Measurements from ENCODE around the gene ACSL6.

The ACSL6 gene

GRCh38 chr5:132023258-132024116 lies 12.0 kb upstream of the ACSL6 start:
- TF ChIP-seq, protein P1, sequence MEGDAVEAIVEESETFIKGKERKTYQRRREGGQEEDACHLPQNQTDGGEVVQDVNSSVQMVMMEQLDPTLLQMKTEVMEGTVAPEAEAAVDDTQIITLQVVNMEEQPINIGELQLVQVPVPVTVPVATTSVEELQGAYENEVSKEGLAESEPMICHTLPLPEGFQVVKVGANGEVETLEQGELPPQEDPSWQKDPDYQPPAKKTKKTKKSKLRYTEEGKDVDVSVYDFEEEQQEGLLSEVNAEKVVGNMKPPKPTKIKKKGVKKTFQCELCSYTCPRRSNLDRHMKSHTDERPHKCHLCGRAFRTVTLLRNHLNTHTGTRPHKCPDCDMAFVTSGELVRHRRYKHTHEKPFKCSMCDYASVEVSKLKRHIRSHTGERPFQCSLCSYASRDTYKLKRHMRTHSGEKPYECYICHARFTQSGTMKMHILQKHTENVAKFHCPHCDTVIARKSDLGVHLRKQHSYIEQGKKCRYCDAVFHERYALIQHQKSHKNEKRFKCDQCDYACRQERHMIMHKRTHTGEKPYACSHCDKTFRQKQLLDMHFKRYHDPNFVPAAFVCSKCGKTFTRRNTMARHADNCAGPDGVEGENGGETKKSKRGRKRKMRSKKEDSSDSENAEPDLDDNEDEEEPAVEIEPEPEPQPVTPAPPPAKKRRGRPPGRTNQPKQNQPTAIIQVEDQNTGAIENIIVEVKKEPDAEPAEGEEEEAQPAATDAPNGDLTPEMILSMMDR (IDR thresholded peaks at IDR 0.05; ENCODE audit: low read depth, low read length): no peak
- H3K4me3 ChIP-seq (ENCODE audit: low read depth, low read length): no peak overlapping the region
- in situ Hi-C loops (cut with HindIII; ENCODE audit: low sequenced_read_pairs): no loop called here
- DNase-seq (ENCODE audit: low read depth, low spot score): no peak

DNA sequence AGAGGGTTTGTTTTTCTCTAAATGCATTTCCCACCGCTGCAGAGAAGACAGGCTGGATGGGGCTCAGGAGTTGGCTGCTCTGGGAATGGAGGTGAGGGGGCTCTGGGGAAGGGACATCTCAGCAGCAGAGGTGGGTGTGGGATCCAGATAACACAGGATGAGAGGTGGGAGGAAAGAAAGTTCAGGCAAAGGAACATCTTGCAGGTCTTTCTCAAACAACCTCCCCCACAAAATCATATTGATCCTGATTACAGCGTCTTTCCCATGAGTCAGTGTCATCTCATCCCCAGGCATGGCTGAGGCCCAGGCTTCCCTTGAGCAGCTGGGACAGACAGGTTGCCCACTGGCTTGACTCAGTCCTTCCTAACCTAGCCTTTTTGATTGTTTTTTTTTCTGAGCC lies 11.3 kb upstream of the ACSL6 start:
- no peak for DNase-seq (ENCODE audit: low read depth, low spot score)
- TF ChIP-seq, protein P1 (IDR thresholded peaks at IDR 0.05; ENCODE audit: low read depth, low read length): no peak
- no peak overlapping the region for H3K4me3 ChIP-seq (ENCODE audit: low read depth, low read length)
- in situ Hi-C loops (cut with HindIII; ENCODE audit: low sequenced_read_pairs): no loop called here

- no peak for DNase-seq (ENCODE audit: low read depth, low spot score)
- in situ Hi-C loops (cut with HindIII; ENCODE audit: low sequenced_read_pairs): no loop called here
- no peak overlapping the region for H3K4me3 ChIP-seq (ENCODE audit: low read depth, low read length)
- TF ChIP-seq, protein P1 (IDR thresholded peaks at IDR 0.05; ENCODE audit: low read depth, low read length): no peak
These were observed 10.2 kb upstream of the ACSL6 start for GRCh38 chr5:132021654-132022053.

- in situ Hi-C loops (cut with HindIII; ENCODE audit: low sequenced_read_pairs): no loop called here
- no peak overlapping the region for H3K4me3 ChIP-seq (ENCODE audit: low read depth, low read length)
- no peak for DNase-seq (ENCODE audit: low read depth, low spot score)
- TF ChIP-seq, protein P1 (IDR thresholded peaks at IDR 0.05; ENCODE audit: low read depth, low read length): no peak
These were observed 9.3 kb upstream of the ACSL6 start for GRCh38 chr5:132020568-132021339.

DNA sequence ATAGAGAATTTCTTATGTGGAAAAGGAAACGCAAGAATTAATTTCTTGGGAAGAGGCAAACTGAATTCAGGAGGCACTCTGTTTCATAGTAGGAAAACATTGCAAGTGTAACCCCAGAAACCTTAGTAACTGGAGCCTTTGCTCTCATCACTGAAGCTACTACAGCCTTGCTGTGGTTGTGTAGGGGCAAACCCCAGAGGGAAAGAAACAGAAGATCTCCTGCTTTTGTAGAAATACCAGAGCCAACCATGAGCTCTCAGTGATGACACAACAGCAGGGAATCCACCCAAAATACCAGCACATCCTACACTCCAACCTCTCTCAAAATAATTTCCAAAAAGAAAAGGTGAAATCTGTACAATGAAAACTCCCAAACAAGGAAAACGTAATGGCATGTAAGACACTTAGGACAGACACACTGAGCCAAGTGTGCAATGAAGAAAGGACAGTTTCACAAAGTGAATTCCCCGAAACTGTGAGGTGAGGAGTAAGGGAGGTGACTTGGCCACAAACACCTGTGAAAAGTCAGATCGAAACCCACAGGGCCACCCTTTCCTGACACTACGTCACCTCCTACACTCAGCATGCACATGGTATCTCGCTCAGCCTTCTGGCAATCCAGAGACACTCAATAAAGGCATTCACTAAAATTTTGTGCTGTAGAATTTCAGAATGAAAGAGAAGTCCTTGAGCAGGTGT lies 8.5 kb upstream of the ACSL6 start:
- DNase-seq (ENCODE audit: low read depth, low spot score): no peak
- no peak overlapping the region for H3K4me3 ChIP-seq (ENCODE audit: low read depth, low read length)
- in situ Hi-C loops (cut with HindIII; ENCODE audit: low sequenced_read_pairs): no loop called here
- TF ChIP-seq, protein P1 (IDR thresholded peaks at IDR 0.05; ENCODE audit: low read depth, low read length): no peak

DNA sequence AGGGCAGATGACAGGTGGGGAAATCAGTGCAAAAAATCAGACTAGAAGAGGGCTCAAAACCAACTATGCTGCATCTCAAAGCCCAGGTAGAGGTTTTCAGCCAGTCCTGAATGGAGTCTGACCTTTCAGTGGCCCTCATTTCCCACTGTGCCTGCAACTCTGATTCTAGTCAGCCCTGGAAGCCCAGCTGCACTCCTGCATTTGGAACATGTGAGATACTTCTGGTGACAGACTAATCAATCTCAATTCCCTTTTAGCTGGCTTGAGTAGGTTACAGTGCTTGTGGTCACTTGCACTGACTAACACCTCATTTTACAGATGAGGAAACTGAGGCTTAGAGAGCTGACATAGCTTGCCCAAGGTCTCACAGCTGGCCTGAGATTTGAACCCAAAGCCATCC lies 7.9 kb upstream of the ACSL6 start:
- no peak overlapping the region for H3K4me3 ChIP-seq (ENCODE audit: low read depth, low read length)
- in situ Hi-C loops (cut with HindIII; ENCODE audit: low sequenced_read_pairs): no loop called here
- DNase-seq (ENCODE audit: low read depth, low spot score): no peak
- TF ChIP-seq, protein P1 (IDR thresholded peaks at IDR 0.05; ENCODE audit: low read depth, low read length): no peak

All from astrocyte of the spinal cord (primary cell).